ENCODE results near the gene DNAI2. TPM values are rescaled to one million over a fixed set of nuclear protein-coding genes. Genes with fewer than 3 reads are reported as not detected.

The DNAI2 gene
- total and polyA plus RNA-seq, 3 donors from 2014 or later = 19.6 to 80.5 (median 26.9) TPM

DNA sequence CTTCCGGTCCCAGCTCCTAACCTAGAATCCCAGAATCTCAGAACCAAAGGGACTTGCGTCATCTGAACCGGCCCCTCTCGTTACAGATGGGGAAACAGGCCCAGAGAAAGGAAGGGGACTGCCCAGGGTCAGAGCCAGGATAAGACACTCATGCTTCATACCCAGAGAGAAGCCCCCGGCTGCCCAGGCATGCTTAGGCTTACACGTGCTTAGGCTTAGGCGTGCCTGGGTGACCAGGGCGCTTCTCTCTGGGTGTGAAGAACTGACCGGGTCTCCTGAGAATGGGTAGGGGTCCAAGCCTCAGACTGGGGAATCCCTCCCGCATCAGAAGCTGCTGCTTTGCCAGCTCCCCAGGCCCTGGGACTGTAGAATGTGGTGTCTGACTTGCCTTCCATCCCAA, 29.9 kb upstream of the DNAI2 start:
- H3K36me3 ChIP-seq (ENCODE audit: low read depth, missing control alignments) = no peaks in the 10 kb centered on the region
- no peak for DNase-seq
- H3K27ac ChIP-seq = no peak overlapping the region
- no peak for TF ChIP-seq POLR2A (IDR thresholded peaks at IDR 0.05)
- TF ChIP-seq, protein P1, sequence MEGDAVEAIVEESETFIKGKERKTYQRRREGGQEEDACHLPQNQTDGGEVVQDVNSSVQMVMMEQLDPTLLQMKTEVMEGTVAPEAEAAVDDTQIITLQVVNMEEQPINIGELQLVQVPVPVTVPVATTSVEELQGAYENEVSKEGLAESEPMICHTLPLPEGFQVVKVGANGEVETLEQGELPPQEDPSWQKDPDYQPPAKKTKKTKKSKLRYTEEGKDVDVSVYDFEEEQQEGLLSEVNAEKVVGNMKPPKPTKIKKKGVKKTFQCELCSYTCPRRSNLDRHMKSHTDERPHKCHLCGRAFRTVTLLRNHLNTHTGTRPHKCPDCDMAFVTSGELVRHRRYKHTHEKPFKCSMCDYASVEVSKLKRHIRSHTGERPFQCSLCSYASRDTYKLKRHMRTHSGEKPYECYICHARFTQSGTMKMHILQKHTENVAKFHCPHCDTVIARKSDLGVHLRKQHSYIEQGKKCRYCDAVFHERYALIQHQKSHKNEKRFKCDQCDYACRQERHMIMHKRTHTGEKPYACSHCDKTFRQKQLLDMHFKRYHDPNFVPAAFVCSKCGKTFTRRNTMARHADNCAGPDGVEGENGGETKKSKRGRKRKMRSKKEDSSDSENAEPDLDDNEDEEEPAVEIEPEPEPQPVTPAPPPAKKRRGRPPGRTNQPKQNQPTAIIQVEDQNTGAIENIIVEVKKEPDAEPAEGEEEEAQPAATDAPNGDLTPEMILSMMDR (IDR thresholded peaks at IDR 0.05) = no peak
- H3K27me3 ChIP-seq = no peaks in the 10 kb centered on the region
- 80 to 96% methylated on average over 1 to 10 of the region's 10 CpGs for WGBS, 2 donors
- no peaks in the 10 kb centered on the region for H3K9me3 ChIP-seq
- no peak overlapping the region for H3K4me3 ChIP-seq
- H3K4me1 ChIP-seq = peaks cover 21% of the 10 kb centered on the region
- intact Hi-C loops (cut with DNase I; ENCODE audit: low total_unique reads) = no loop called here

DNA sequence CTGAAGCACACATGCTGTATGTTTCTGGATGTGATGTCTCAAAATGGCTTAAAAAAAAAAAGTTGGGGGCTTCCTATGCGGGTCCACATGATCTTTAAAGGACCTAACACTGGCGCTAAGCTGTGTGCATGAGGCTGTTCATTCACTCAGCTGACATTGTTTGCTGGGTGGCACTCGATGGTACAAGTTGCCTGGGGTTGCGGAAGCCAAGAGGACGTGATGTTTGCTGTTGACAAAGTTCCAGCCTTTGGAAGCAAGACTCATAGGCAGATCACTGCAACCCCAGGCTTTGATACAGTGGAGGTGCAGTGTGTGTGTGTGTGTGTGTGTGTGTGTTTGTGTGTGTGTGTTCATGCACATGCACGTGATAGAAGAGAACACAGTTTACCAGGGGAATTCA, 29.5 kb upstream of the DNAI2 start:
- DNase-seq = no peak
- H3K36me3 ChIP-seq (ENCODE audit: low read depth, missing control alignments) = no peaks in the 10 kb centered on the region
- 76 to 90% methylated on average over 6 of the region's 6 CpGs for WGBS, 2 donors
- no peak for TF ChIP-seq POLR2A (IDR thresholded peaks at IDR 0.05)
- TF ChIP-seq, protein P1 (IDR thresholded peaks at IDR 0.05) = no peak
- H3K4me1 ChIP-seq = peaks cover 21% of the 10 kb centered on the region
- H3K9me3 ChIP-seq = no peaks in the 10 kb centered on the region
- H3K4me3 ChIP-seq = no peak overlapping the region
- intact Hi-C loops (cut with DNase I; ENCODE audit: low total_unique reads) = no loop called here
- H3K27me3 ChIP-seq = no peaks in the 10 kb centered on the region
- no peak overlapping the region for H3K27ac ChIP-seq

DNA sequence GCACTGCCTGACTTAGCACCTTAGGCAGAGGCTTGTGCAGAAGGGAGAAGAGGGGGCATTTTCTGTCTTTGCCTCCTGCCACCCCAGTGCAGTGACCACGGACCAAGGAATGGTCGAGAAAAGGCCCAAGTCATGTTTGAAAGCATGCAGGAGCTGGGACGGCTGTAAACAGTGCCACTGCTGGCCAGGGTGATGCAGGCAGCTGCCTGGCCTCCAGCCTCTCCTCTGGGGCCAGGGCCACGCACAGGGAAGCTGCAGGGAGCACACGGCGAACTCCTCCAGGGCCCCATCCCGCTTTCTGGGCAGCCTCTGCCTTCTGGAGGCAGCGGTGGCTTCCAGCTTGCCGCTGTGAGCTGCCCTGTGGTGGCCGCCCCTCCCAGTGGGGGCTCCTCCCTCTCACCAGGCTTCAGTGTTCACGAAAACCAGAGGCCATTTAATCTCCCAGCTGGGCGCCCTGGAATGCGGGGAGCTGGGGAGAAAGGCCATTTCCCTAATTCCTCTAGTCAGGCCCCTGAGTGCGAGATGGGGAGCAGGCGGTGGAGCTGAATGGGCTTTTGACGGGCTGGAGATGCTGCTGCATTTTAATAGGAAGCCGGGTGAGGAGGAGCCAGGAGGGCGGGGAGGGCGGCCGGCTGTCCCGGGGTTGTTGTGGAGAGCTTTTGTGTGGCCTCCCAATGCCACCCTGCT, 28.7 kb upstream of the DNAI2 start:
- no peak for DNase-seq
- Histone ChIP-seq H3K4me1 (peaks cover 19% of the 10 kb centered on the region), H3K27ac (no peak overlapping the region), H3K9me3 (no peaks in the 10 kb centered on the region), H3K27me3 (no peaks in the 10 kb centered on the region), H3K36me3 (ENCODE audit: low read depth, missing control alignments) (no peaks in the 10 kb centered on the region), H3K4me3 (no peak overlapping the region)
- WGBS, 2 donors = 88 to 97% methylated on average over 10 to 21 of the region's 21 CpGs
- no peak for TF ChIP-seq POLR2A (IDR thresholded peaks at IDR 0.05)
- TF ChIP-seq, protein P1 (IDR thresholded peaks at IDR 0.05) = no peak
- intact Hi-C loops (cut with DNase I; ENCODE audit: low total_unique reads) = no loop called here

DNA sequence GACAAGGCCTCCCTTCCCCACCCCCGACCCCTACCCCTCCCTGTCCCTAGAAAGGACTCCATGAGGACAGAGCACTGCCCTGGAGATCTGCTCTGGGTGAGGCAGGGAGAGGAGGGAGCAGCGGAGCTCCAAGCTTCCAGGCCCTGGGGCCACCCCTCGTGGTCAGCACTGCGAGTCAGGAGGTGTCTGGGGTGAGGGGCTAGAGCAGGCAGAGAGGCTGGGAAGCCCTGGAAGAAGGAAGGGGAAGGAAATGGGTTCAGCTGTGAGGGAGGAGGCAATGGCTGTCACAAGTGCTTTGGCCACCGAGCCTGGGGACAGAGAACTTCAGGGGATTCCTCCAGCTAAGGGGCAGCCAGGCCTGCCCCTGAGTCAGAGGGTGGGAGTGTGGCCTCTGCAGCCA, 28.2 kb upstream of the DNAI2 start:
- Histone ChIP-seq H3K4me3 (no peak overlapping the region), H3K27ac (no peak overlapping the region), H3K4me1 (peaks cover 13% of the 10 kb centered on the region), H3K27me3 (no peaks in the 10 kb centered on the region), H3K9me3 (no peaks in the 10 kb centered on the region), H3K36me3 (ENCODE audit: low read depth, missing control alignments) (no peaks in the 10 kb centered on the region)
- 71 to 84% methylated on average over 2 to 5 of the region's 5 CpGs for WGBS, 2 donors
- intact Hi-C loops (cut with DNase I; ENCODE audit: low total_unique reads) = no loop called here
- no peak for TF ChIP-seq POLR2A (IDR thresholded peaks at IDR 0.05)
- TF ChIP-seq, protein P1 (IDR thresholded peaks at IDR 0.05) = no peak
- no peak for DNase-seq

All from testis (tissue), 3 donors.